AG09309 (cell line): ENCODE results near the gene RAPGEF6.
A peak's percentile ranks its signal among the peaks of the same experiment; 100 is the strongest.

Experiments
- DNase-seq: peaks from one replicate; pipeline ENCODE4 v3.0.0-alpha.2; 2010; ENCODE audit warnings: low read depth
- H3K4me3 ChIP-seq: 2 replicates; pipeline ENCODE4 v1.5.1; 2011; ENCODE audit warnings: mild to moderate bottlenecking, low read depth, low read length, moderate library complexity; ENCODE audit not compliant: control insufficient read depth
- TF ChIP-seq, protein P1 (sequence below): IDR thresholded peaks from 2 replicates; pipeline ENCODE4 v1.5.1; 2011; ENCODE audit warnings: mild to moderate bottlenecking, low read depth, low read length, inconsistent platforms; ENCODE audit not compliant: insufficient read depth, control insufficient read depth; ENCODE audit errors: missing control alignments

RAPGEF6 gene

GRCh38 chr5:131524431-131524830 is 110.6 kb downstream of the RAPGEF6 start:
- TF ChIP-seq, protein P1, sequence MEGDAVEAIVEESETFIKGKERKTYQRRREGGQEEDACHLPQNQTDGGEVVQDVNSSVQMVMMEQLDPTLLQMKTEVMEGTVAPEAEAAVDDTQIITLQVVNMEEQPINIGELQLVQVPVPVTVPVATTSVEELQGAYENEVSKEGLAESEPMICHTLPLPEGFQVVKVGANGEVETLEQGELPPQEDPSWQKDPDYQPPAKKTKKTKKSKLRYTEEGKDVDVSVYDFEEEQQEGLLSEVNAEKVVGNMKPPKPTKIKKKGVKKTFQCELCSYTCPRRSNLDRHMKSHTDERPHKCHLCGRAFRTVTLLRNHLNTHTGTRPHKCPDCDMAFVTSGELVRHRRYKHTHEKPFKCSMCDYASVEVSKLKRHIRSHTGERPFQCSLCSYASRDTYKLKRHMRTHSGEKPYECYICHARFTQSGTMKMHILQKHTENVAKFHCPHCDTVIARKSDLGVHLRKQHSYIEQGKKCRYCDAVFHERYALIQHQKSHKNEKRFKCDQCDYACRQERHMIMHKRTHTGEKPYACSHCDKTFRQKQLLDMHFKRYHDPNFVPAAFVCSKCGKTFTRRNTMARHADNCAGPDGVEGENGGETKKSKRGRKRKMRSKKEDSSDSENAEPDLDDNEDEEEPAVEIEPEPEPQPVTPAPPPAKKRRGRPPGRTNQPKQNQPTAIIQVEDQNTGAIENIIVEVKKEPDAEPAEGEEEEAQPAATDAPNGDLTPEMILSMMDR, result no peak
- no peak for DNase-seq
- no peak overlapping the region for H3K4me3 ChIP-seq

DNA sequence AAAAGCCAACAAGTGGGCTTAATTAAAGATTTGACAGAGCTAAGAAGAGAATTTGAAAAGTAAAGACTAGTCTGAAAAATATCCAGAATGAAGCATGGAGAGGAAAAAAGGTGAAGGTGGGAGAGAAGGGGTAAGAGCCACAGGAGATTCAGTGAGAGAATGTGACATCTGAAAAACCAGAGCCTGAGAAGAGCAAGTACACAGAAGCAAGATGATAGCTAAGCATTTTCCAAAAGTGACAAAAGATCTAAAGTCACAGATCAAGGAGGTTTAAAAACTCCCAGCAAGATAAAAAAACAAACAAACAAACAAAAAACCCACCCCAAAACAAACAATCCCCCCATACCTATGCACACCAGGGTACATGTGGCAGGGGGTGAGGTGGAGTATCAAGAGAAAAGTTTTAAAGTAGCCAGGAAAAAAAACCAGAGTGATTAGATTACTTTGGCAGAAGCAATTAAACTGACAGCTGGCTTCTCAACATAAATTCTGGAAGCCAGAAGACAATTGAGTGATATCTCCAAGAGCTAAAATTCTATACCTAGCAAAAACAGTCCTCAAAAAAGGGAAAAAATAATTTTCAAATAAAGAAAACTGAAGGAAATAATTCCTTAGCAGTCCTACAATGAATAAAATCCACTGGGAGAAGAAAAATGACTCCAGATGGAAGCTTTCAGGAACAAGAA is 111.4 kb downstream of the RAPGEF6 start:
- TF ChIP-seq, protein P1, result no peak

DNA sequence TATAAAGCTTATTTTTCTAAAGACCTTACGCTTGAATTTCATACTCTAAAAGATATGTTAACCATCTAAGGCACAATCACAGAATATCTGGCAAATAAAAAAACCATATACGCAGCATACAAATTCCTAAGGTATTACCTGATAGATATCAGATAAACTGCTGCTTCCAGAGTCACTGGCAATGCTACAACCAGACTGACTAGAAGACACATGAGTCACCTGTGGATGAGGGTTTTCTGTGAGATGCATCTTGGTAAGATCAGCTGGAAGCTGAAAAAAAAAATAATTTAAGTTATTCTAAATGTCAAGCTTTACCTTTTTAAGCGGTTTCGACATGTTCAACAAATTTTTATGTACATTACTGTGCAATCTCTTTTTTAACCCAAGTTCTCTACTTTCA is 113.8 kb downstream of the RAPGEF6 start:
- TF ChIP-seq, protein P1, result no peak
- no peak overlapping the region for H3K4me3 ChIP-seq
- DNase-seq, result no peak

More for the DNA sequence above, 111.4 kb downstream of the RAPGEF6 start:
- no peak overlapping the region for H3K4me3 ChIP-seq
- no peak for DNase-seq

- TF ChIP-seq, protein P1, result no peak
- H3K4me3 ChIP-seq, result no peak overlapping the region
- no peak for DNase-seq
These were observed 119.7 kb downstream of the RAPGEF6 start for GRCh38 chr5:131515348-131515747.

GRCh38 chr5:131514316-131515283 is 120.4 kb downstream of the RAPGEF6 start:
- no peak overlapping the region for H3K4me3 ChIP-seq

GRCh38 chr5:131513780-131514179 is 121.2 kb downstream of the RAPGEF6 start:
- no peak for DNase-seq

More at GRCh38 chr5:131514316-131515283, 120.4 kb downstream of the RAPGEF6 start:
- TF ChIP-seq, protein P1, result peak; percentile 20
- no peak for DNase-seq

More at GRCh38 chr5:131513780-131514179, 121.2 kb downstream of the RAPGEF6 start:
- TF ChIP-seq, protein P1, result no peak
- H3K4me3 ChIP-seq, result no peak overlapping the region
